Kidney (tissue), 14 donors: Measurements from ENCODE around the gene TMEM134. TPM values are rescaled to one million over a fixed set of nuclear protein-coding genes. Genes with fewer than 3 reads are reported as not detected.

Experiments used
- DNase-seq, 5 donors: peaks; one replicate each; pipeline ENCODE4 v3.0.0-alpha.2; 2013 to 2020
- FAIRE-seq: peaks from 2 replicates; lab custom pipeline; 2012; peaks lifted over from hg19 to GRCh38; lab: Jason Lieb, UNC
- H3K27ac ChIP-seq, 2 donors: one replicate each; pipeline ENCODE4 v1.7.0; 2013; ENCODE audit warnings: low read depth in 2 of 2, low read length in 2 of 2, inconsistent platforms in 1 of 2
- H3K27me3 ChIP-seq: one replicate; pipeline ENCODE4 v1.7.1; 2013; ENCODE audit warnings: low read length, inconsistent platforms; ENCODE audit not compliant: control insufficient read depth, insufficient read depth
- H3K36me3 ChIP-seq, 3 donors: one replicate each; pipeline versions ENCODE4 v1.7.0 to v1.7.1; 2013; ENCODE audit warnings: low read length in 3 of 3, control low read depth in 1 of 3, inconsistent platforms in 1 of 3; ENCODE audit not compliant: insufficient read depth in 3 of 3, control insufficient read depth in 2 of 3
- H3K4me1 ChIP-seq, 3 donors: one replicate each; pipeline versions ENCODE4 v1.7.0 to v1.7.1; 2013; ENCODE audit warnings: low read length in 3 of 3, inconsistent platforms in 1 of 3, low read depth in 1 of 3; ENCODE audit not compliant: control insufficient read depth in 2 of 3, insufficient read depth in 2 of 3
- H3K4me3 ChIP-seq, 3 donors: one replicate each; pipeline versions ENCODE4 v1.7.0 to v1.8.1; 2013; ENCODE audit warnings: low read length in 3 of 3, control low read depth in 1 of 3, inconsistent platforms in 1 of 3
- H3K9ac ChIP-seq, 3 donors: one replicate each; pipeline versions ENCODE4 v1.7.0 to v1.7.1; 2013; ENCODE audit warnings: low read length in 3 of 3, control low read depth in 1 of 3, inconsistent platforms in 1 of 3
- H3K9me3 ChIP-seq, 3 donors: one replicate each; pipeline versions ENCODE4 v1.7.0 to v1.7.1; 2013; ENCODE audit warnings: low read length in 3 of 3, control low read depth in 1 of 3, inconsistent platforms in 1 of 3; ENCODE audit not compliant: control insufficient read depth in 2 of 3, insufficient read depth in 1 of 3
- intact Hi-C: fragments of 100-400 bp; cut with DNase I; formaldehyde crosslinking; loops from one replicate; pipeline ENCODE4 v1.11.1; 2022
- polyA plus RNA-seq: library from polyadenylated mRNA; stranded (reverse); fragments of 350-450 nt; fragmentation: Illumina TruSeq; extraction: RNeasy Lipid Tissue Mini Kit (QIAGEN cat#74804); gene quantifications from one replicate; pipeline ENCODE4 v1.2.3, GENCODE V29; 2014; ENCODE audit warnings: low read depth, low replicate concordance; ENCODE audit not compliant: insufficient read depth
- total RNA-seq: library from RNA; stranded (reverse); fragmentation: NEBNext Ultra II Directional; extraction: Animal tissue kit (Norgen Biotek cat#: 25700); gene quantifications from one replicate; pipeline ENCODE4 v1.2.1, GENCODE V29; 2021
- TF ChIP-seq, protein P1 (sequence below): IDR thresholded peaks from 3 replicates; pipeline ENCODE4 v1.5.1; 2012; ENCODE audit warnings: mild to moderate bottlenecking, moderate library complexity, borderline replicate concordance; ENCODE audit not compliant: insufficient read depth; ENCODE audit errors: extremely low read depth
- donor health status: control.
- donor health status: control.
- donor health status: control.
- donor health status: control.
- donor health status: control.
- donor health status: DM: yes; HTN: yes; CAD: no.
- donor health status: Normal renal cell carcinoma (clear cell type).

The TMEM134 gene
- total and polyA plus RNA-seq, 2 donors from 2014 or later = 65.5 to 127 TPM

DNA sequence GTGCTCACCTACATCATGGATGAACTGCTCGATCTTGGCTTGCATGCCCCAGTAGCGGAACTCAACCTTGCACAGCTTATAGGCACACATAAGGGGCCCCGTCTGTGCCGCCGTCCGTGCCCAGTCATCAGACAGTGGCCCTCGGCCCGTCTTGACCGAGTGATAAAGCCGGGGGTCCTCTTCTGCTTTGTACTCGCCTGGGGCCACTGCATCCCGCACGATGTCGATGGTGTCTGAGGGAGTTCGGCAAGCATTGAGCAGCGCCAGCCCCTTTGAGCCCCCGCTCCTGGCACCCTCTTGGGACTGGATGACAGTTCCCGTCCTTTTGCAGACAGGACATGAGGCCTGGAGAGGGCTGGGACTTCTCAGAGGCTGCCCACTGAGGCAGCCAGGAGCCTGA, 32.8 kb upstream of the TMEM134 start:
- Histone ChIP-seq H3K4me1 (peaks cover 0 to 20% (median 18%) of the 10 kb centered on the region in 3 donors), H3K4me3 (no peak overlapping the region), H3K27me3 (no peaks in the 10 kb centered on the region), H3K9ac (no peak overlapping the region), H3K36me3 (peaks cover 0 to 15% (median 11%) of the 10 kb centered on the region in 3 donors), H3K9me3 (no peaks in the 10 kb centered on the region), H3K27ac (no peak overlapping the region)
- DNase-seq (peak in 2 of 5 donors; percentile 33 to 79), FAIRE-seq (no peak)
- intact Hi-C loops = no loop called here
- TF ChIP-seq, protein P1, sequence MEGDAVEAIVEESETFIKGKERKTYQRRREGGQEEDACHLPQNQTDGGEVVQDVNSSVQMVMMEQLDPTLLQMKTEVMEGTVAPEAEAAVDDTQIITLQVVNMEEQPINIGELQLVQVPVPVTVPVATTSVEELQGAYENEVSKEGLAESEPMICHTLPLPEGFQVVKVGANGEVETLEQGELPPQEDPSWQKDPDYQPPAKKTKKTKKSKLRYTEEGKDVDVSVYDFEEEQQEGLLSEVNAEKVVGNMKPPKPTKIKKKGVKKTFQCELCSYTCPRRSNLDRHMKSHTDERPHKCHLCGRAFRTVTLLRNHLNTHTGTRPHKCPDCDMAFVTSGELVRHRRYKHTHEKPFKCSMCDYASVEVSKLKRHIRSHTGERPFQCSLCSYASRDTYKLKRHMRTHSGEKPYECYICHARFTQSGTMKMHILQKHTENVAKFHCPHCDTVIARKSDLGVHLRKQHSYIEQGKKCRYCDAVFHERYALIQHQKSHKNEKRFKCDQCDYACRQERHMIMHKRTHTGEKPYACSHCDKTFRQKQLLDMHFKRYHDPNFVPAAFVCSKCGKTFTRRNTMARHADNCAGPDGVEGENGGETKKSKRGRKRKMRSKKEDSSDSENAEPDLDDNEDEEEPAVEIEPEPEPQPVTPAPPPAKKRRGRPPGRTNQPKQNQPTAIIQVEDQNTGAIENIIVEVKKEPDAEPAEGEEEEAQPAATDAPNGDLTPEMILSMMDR = no peak

DNA sequence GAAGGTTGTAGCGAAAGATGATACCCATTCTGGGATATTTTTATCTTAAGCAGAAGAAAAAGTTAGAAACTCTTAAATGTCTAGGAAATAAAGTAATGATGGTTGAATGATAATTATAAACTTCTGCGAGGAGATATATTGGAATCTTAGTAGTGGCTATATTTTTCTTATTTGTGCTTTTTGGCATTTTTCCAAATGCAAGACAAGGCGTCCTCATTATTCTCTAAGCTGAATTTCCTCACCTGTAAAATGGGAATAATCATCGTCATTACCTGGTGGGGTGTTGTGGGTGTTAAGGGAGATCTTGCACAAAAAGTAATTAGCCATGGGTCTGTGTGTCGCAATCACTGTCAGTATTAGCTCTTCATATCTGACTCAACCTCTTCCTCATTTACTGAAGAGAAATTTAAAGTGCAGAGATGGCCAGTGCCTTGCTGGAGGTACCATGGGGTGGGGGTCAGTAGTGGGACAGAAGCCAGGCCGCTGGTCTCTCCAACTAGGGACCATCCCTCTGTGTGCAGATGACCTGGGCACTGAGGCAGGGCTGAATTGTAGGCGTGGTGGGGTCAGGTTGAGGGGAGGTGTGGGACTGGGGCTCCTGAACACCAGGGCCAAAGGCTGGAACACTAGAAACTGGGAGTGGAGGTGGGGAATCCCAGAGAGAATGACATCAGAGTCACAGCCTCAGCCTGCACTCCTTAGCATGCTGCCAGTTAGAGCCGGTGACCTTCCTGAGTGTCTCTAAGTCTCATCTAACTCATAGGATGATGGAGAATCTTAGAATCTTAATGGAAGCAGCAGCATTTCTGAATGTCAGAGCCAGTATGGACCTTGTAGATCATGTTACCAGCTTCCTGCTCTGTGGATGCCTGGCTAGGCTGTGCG, 32.0 kb upstream of the TMEM134 start:
- intact Hi-C loops = no loop called here
- H3K4me3 ChIP-seq = no peak overlapping the region
- no peaks in the 10 kb centered on the region for H3K9me3 ChIP-seq
- no peaks in the 10 kb centered on the region for H3K27me3 ChIP-seq
- no peak overlapping the region for H3K9ac ChIP-seq
- DNase-seq (peak in 1 of 5 donors; percentile 53), FAIRE-seq (no peak)
- H3K4me1 ChIP-seq = peaks cover 0 to 12% (median 11%) of the 10 kb centered on the region in 3 donors
- peaks cover 0 to 11% (median 9%) of the 10 kb centered on the region in 3 donors for H3K36me3 ChIP-seq
- TF ChIP-seq, protein P1 = no peak
- H3K27ac ChIP-seq = no peak overlapping the region

DNA sequence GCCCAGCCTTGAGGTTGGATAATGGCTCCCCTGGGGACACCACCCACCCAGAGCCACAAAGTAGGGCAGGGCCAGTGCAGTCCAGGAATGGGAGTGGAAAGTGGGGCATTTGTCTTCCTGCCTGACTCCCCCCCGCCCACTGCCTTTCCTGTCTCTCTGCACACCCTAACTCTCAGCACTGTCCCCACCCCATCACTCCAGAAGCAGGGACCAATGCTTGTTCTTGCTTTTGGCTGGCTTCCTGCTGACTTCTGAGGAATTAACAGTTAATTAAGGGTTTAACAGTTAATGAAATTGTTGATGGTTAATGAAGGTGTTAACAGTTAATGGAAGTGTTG, 31.4 kb upstream of the TMEM134 start:
- Histone ChIP-seq H3K36me3 (peaks cover 0 to 11% (median 9%) of the 10 kb centered on the region in 3 donors), H3K9me3 (no peaks in the 10 kb centered on the region), H3K4me3 (no peak overlapping the region), H3K4me1 (peaks cover 0 to 7% (median 6%) of the 10 kb centered on the region in 3 donors), H3K9ac (no peak overlapping the region), H3K27ac (no peak overlapping the region), H3K27me3 (no peaks in the 10 kb centered on the region)
- DNase-seq (peak in 1 of 5 donors; percentile 49), FAIRE-seq (no peak)
- intact Hi-C loops = no loop called here
- TF ChIP-seq, protein P1 = no peak
